Measurements from ENCODE around the gene TENM4. TPM values are rescaled to one million over a fixed set of nuclear protein-coding genes. Genes with fewer than 3 reads are reported as not detected.

Gene TENM4
- total and polyA plus RNA-seq, 10 of the 15 experiments (the other 5 are each of a cell fraction or from before 2014, with no cell fraction given), result 0.03 to 0.12 (median 0.06) TPM; not detected in 7

- TF ChIP-seq CUX1 (IDR thresholded peaks at IDR 0.05; ENCODE audit: insufficient replicate concordance, low read depth, low read length) (no peak), ZBTB11 (CRISPR knock-in tag; IDR thresholded peaks at IDR 0.05) (no peak), FOS (IDR thresholded peaks at IDR 0.05; ENCODE audit: borderline replicate concordance, extremely low read depth, insufficient read length) (no peak)
- TF ChIP-seq, protein P1, sequence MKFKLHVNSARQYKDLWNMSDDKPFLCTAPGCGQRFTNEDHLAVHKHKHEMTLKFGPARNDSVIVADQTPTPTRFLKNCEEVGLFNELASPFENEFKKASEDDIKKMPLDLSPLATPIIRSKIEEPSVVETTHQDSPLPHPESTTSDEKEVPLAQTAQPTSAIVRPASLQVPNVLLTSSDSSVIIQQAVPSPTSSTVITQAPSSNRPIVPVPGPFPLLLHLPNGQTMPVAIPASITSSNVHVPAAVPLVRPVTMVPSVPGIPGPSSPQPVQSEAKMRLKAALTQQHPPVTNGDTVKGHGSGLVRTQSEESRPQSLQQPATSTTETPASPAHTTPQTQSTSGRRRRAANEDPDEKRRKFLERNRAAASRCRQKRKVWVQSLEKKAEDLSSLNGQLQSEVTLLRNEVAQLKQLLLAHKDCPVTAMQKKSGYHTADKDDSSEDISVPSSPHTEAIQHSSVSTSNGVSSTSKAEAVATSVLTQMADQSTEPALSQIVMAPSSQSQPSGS (IDR thresholded peaks at IDR 0.05; ENCODE audit: low read length), result no peak
These were observed 37.0 kb downstream of the TENM4 start (continued) for GRCh38 chr11:79403839-79404238.
